Osteoblast (primary cell): ENCODE data around the gene FAHD1. TPM values are rescaled to one million over a fixed set of nuclear protein-coding genes. Genes with fewer than 3 reads are reported as not detected.

Experiments
- DNase-seq: peaks from one replicate; pipeline ENCODE4 v3.0.0; 2011; ENCODE audit warnings: low spot score, mixed read lengths; ENCODE audit not compliant: insufficient read length; ENCODE audit errors: missing footprints
- H2AFZ ChIP-seq: 2 replicates; pipeline ENCODE4 v1.6.0; 2011; ENCODE audit warnings: mild to moderate bottlenecking, low read length
- H3K27ac ChIP-seq: 2 replicates; pipeline ENCODE4 v1.5.1; 2011; ENCODE audit warnings: mild to moderate bottlenecking, low read depth, low read length, moderate library complexity
- H3K27me3 ChIP-seq: 2 replicates; pipeline ENCODE4 v1.6.0; 2012; ENCODE audit warnings: mild to moderate bottlenecking, control low read depth, inconsistent platforms, low read length, moderate library complexity; ENCODE audit not compliant: insufficient read depth
- H3K36me3 ChIP-seq: 2 replicates; pipeline ENCODE4 v1.5.1; 2011; ENCODE audit warnings: mild to moderate bottlenecking, low read length, control low read depth, moderate library complexity; ENCODE audit not compliant: insufficient read depth
- H3K4me1 ChIP-seq: 2 replicates; pipeline ENCODE4 v1.5.1; 2011; ENCODE audit warnings: mild to moderate bottlenecking, low read length, control low read depth, moderate library complexity; ENCODE audit not compliant: insufficient read depth
- H3K4me2 ChIP-seq: 2 replicates; pipeline ENCODE4 v1.6.0; 2011; ENCODE audit warnings: mild to moderate bottlenecking, low read length; ENCODE audit not compliant: insufficient read depth
- H3K4me3 ChIP-seq: fragments of 200-600 bp; sonication (generic); 3 replicates; pipeline ENCODE4 v1.5.1; 2012; ENCODE audit warnings: mild to moderate bottlenecking, low read length, inconsistent platforms; ENCODE audit not compliant: insufficient read depth
- H3K79me2 ChIP-seq: 2 replicates; pipeline ENCODE4 v1.6.0; 2012; ENCODE audit warnings: mild to moderate bottlenecking, low read length, control low read depth, inconsistent platforms; ENCODE audit not compliant: insufficient read depth
- H3K9me3 ChIP-seq: 2 replicates; pipeline ENCODE4 v1.5.1; 2011; ENCODE audit warnings: low read depth, low read length, control low read depth
- H4K20me1 ChIP-seq: 2 replicates; pipeline ENCODE4 v1.6.0; 2012; ENCODE audit warnings: mild to moderate bottlenecking, low read length, control low read depth; ENCODE audit not compliant: insufficient read depth
- total RNA-seq: library from RNA; depleted of rRNA; stranded (reverse); fragments of >200 nt; gene quantifications from 2 replicates; pipeline ENCODE4 v1.2.3, GENCODE V29; 2012
- TF ChIP-seq, protein P1 (sequence below): IDR thresholded peaks from 2 replicates; pipeline ENCODE4 v1.5.1; 2011; ENCODE audit warnings: mild to moderate bottlenecking, low read depth, low read length, moderate library complexity; ENCODE audit errors: extremely low read depth

FAHD1 gene
- total RNA-seq, 1 donor = 72.7 TPM

DNA sequence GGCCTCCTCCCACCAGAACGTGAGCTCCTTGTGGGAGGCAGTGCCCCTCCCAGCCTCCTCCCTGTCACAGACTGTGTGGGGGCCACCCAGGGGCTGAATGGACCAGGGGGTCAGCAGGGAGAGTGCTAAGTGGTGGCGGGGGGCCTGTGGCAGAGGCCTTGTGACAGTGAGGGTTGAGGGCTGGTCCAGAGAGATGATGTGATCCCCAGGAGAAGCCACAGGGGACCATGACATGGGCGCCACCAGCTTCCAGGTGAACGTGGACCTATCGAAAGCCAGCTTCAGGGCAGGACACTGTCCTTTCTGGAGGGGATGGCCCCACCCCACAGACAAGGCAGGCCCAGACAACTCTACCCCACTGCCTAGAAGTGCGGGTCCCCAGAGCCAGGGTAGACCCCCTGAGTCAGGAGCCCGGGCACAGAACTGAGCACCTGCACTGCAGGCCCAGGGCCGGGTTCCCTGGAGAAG, 47.7 kb upstream of the FAHD1 start:
- no peaks in the 10 kb centered on the region for H3K27me3 ChIP-seq
- peaks cover 38% of the 10 kb centered on the region for H3K79me2 ChIP-seq
- DNase-seq = peak; percentile 88
- H3K4me3 ChIP-seq = no peak overlapping the region
- peaks cover 24% of the 10 kb centered on the region for H3K4me1 ChIP-seq
- no peaks in the 10 kb centered on the region for H3K9me3 ChIP-seq
- peaks cover 35% of the 10 kb centered on the region for H4K20me1 ChIP-seq
- no peak overlapping the region for H2AFZ ChIP-seq
- no peak overlapping the region for H3K27ac ChIP-seq
- no peak overlapping the region for H3K4me2 ChIP-seq
- TF ChIP-seq, protein P1, sequence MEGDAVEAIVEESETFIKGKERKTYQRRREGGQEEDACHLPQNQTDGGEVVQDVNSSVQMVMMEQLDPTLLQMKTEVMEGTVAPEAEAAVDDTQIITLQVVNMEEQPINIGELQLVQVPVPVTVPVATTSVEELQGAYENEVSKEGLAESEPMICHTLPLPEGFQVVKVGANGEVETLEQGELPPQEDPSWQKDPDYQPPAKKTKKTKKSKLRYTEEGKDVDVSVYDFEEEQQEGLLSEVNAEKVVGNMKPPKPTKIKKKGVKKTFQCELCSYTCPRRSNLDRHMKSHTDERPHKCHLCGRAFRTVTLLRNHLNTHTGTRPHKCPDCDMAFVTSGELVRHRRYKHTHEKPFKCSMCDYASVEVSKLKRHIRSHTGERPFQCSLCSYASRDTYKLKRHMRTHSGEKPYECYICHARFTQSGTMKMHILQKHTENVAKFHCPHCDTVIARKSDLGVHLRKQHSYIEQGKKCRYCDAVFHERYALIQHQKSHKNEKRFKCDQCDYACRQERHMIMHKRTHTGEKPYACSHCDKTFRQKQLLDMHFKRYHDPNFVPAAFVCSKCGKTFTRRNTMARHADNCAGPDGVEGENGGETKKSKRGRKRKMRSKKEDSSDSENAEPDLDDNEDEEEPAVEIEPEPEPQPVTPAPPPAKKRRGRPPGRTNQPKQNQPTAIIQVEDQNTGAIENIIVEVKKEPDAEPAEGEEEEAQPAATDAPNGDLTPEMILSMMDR = no peak
- peaks cover 29% of the 10 kb centered on the region for H3K36me3 ChIP-seq

DNA sequence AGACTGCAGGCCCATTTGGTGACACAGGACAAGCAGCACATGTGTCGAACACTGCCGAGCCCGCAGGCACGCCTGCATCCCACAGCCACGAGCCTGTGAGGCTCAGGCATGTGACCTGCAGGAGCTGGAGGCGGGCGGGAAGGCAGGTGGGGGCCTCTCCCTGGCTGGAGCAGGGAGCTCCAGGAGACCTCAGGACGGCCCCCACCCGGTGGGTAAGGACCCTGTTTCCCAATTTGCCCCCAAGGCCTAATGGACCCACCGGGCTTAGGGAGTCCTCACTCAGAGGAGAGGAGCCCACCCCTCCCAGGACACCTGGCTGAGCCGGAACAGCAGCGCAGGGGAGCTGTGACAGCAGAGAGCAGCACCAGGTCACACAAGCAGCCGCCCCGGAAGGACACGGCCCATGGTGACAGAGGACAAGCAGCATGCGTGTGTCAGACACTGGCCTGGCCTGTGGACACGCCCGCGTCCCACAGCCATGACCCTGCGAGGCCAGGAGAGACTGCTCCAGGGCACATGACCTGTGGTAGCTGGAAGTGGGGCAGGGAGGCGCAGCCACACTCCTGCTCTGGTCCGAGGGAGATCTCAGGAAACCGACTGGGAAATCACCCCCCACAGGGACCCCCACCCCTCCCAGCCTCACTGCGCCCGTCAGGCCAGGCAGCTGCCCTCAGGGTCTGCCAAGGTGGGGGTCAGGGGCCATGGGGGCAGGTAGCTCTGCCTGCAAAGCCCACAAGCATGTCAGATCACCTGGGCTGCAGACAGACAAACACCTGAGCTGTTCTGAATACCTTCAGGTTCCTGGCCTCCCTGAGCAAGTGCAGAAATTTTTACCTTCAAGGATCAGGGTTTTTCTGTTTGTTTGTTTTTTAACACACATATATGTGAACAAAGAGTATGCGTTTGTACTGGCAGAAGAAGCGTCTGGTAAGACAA, 47.0 kb upstream of the FAHD1 start:
- DNase-seq = peak; percentile 85
- no peak overlapping the region for H2AFZ ChIP-seq
- H3K4me1 ChIP-seq = peaks cover 19% of the 10 kb centered on the region
- H3K27ac ChIP-seq = no peak overlapping the region
- peaks cover 29% of the 10 kb centered on the region for H3K36me3 ChIP-seq
- TF ChIP-seq, protein P1 = no peak
- H3K4me3 ChIP-seq = no peak overlapping the region
- no peaks in the 10 kb centered on the region for H3K27me3 ChIP-seq
- no peaks in the 10 kb centered on the region for H3K9me3 ChIP-seq
- H3K79me2 ChIP-seq = peaks cover 38% of the 10 kb centered on the region
- H3K4me2 ChIP-seq = no peak overlapping the region
- H4K20me1 ChIP-seq = peaks cover 32% of the 10 kb centered on the region

DNA sequence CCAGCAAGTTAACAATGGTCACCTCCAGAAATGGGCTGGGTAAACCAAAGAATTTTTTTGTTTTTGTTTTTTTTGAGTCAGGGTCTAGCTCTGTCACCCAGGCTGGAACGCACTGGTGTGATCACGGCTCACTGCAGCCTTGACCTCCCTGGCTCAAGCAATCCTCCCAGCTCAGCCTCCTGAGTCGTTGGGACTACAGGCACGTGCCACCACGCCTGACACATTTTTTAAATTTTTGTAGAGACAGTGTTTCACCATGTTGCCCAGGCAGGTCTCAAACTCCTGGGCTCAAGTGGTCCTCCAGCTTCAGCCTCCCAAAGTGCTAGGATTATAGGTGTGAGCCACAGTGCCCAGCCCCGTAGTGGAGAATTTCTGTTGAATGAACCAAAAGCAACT, 46.3 kb upstream of the FAHD1 start:
- Histone ChIP-seq H3K4me3 (no peak overlapping the region), H3K4me1 (peaks cover 19% of the 10 kb centered on the region), H4K20me1 (peaks cover 35% of the 10 kb centered on the region), H3K36me3 (peaks cover 28% of the 10 kb centered on the region), H2AFZ (no peak overlapping the region), H3K79me2 (peaks cover 38% of the 10 kb centered on the region), H3K27me3 (no peaks in the 10 kb centered on the region), H3K9me3 (no peaks in the 10 kb centered on the region), H3K27ac (no peak overlapping the region), H3K4me2 (peak overlapping the region; percentile 86)
- DNase-seq = no peak
- TF ChIP-seq, protein P1 = no peak

DNA sequence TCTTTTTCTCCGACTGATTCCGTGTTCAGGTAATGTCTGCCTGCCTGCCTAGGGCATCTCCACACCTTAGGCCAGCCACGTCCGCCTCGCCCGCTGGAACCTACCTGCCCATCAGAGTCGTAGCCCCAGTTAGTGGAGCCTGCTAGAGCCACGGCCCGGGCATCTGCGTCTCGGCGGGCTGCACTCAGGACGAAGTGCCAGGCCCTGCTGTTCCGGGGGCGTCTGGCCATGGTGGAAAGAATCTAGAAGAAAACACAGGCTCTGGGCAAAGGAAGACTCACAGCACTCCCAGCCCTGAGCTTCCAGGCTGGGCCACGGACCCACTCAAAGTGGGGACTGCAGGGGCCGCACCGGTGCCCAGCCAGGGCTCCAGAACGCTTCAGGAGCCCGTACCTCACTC, 45.8 kb upstream of the FAHD1 start:
- TF ChIP-seq, protein P1 = no peak
- no peak overlapping the region for H2AFZ ChIP-seq
- peaks cover 38% of the 10 kb centered on the region for H3K79me2 ChIP-seq
- H3K4me2 ChIP-seq = peak overlapping the region; percentile 86
- no peaks in the 10 kb centered on the region for H3K27me3 ChIP-seq
- peak; percentile 89 for DNase-seq
- peaks cover 39% of the 10 kb centered on the region for H4K20me1 ChIP-seq
- H3K9me3 ChIP-seq = no peaks in the 10 kb centered on the region
- H3K36me3 ChIP-seq = peaks cover 26% of the 10 kb centered on the region
- peak overlapping the region; percentile 96 for H3K4me3 ChIP-seq
- H3K27ac ChIP-seq = no peak overlapping the region
- H3K4me1 ChIP-seq = peaks cover 19% of the 10 kb centered on the region
